COLO829 (cell line): Measurements from ENCODE around the gene VPS45.

Experiments used
- DNase-seq: peaks from one replicate; pipeline ENCODE4 v3.0.0; 2012; ENCODE audit warnings: low spot score

Gene VPS45

DNA sequence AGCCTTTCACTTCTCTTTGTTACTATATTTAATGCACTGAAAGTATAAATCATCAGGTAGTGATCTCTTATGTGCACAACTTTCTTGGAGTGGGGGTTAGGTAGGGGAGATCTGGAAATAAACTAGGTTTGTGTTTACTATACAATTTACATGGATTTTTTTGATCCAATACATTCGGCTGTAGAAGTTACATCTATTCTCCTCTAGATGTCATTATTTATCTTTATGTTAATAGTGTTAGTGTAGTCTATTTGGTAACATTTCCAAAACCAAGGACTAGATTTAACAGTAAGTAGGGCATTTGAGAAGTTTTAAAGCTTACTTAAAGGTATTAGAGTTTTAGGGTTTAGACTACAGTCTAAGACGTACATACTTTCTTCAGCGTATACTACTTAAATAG, 5.4 kb downstream of the VPS45 start:
- DNase-seq: peak; percentile 40

DNA sequence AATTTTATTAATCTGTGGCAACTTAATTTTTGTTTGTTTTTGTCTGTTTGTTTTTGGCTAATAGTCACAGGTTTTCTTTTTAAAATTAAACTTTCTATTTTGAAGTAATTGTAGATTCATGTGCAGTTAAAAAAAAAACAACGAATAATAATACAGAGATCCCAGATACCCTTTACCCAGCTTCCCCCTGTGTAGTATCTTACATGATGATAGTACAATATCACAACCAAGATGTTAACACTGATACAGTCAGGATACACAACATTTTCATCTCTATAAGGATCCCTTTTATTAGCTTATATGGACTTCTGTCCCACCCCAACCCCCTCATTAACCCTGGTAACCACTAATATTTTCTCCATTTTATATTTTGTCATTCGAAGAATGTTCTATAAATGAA, 5.9 kb downstream of the VPS45 start:
- no peak for DNase-seq

DNA sequence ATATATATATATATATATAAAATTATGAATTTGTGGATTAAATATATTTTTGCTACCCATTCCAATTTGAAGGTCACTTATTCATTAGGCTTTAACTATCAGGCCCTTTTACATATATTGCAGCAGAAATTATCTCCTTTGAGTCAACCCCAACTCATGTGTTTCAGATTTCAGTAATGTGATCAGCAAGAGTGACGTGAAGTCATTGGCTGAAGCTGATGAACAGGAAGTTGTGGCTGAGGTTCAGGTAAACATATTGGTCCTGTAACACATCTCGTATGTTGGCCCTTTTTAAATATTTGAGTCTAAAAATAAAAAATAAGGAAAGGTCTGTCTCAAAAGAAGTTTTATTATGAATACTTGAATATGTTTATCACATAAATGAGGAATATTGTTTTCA, 8.5 kb downstream of the VPS45 start:
- no peak for DNase-seq

DNA sequence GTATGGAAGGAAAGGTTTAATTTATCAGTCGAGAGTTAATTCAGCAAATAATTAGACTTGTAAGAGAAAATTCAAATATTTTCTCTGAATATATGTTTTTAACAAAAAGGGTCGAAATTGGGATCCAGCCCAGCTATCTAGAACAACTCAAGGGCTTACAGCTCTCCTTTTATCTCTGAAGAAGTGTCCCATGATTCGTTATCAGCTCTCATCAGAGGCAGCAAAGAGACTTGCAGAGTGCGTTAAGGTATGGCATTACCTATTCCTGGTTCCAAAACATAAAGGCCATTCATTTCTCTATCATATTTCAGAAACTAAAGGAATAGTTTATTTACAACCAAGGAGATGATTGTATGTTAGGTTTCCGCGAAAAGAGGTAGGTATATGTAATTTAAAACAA, 9.4 kb downstream of the VPS45 start:
- DNase-seq: no peak

DNA sequence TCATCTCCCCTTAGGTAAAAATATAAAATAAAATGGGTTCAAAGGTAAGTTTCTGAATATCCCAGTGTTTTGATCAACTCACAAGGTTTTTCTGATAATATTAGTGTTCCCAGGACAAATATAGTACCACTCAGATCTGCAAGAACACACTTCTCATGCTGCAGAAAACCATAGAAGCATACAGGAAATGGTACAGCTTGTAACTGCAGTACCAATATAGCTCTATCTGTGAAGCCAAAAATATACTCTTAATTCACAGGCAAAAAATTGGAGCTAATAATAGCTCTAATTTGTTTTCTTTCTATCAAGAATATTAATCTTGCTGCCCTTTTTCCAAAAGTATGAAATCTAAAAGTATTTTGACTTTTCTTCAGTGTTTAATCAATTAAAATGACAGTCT, 13.2 kb downstream of the VPS45 start:
- no peak for DNase-seq

DNA sequence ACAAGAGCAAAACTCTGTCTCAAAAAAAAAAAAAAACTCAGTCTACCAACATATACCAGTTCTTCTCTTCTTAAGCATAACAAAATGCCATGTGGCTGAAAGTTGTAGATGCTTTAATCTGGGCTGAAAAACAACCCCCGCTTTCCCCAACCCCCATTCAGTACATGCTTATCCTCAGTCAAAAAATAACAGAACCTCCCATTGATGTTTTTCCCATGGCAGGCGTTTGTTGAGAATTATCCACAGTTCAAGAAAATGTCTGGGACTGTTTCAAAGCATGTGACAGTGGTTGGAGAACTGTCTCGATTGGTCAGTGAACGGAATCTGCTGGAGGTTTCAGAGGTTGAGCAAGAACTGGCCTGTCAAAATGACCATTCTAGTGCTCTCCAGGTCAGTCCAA, 14.9 kb downstream of the VPS45 start:
- no peak for DNase-seq

DNA sequence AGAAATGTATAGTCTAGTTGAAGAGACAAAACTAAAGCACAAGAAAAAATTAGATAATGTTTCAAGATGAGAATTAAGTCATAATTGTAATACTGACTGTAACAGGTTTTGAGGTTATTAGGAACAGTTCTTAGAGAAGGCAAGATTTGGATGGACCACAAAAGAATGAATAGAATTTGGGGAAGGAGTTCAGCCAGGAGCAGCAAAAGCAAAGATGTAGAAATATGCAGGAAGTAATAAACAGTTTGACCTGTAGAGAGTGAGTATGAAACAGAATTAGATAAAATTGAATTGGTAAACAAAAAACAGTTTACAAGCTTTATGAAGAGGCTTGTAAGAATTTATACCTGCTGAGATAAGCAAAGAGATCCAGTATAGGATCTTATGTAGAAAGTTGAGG, 16.3 kb downstream of the VPS45 start:
- no peak for DNase-seq

DNA sequence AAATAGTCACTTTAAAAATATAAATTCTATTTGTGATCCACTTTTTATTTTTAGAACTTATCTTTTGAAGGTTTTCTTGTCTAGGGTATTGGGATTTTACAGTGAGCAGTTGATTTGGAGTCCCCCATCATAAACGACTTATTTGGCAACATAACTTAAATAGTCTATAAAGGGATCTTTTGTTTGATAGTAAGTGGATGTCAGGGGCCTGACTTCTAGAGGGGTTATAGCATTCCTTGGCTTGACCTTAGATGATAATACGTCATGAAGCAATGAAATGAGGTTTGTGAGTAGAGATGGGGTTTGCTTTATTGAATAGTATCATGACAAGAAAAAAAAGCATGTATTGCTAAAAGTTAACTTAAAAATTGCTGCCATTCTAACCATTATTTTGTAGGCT, 17.8 kb downstream of the VPS45 start:
- DNase-seq: peak; percentile 40

DNA sequence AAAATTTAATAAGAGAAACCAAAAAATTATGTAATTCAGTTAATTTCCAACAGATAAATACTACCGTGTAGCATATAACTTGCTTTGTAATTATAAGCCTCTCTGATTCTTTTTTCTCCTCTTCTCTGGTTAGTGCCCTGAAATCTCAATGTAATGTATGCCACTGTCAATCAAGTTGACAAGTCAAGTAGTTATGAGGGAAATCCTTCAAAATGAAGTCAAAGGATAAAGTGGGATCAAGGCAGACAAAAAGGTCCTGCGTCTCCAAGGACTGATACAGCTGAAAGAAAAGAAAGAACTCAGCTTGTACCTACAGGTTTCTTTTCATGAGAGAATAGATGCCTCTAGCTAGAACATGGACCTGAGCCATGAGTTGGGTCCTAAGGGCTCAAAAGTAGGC, 19.8 kb downstream of the VPS45 start:
- DNase-seq: no peak

DNA sequence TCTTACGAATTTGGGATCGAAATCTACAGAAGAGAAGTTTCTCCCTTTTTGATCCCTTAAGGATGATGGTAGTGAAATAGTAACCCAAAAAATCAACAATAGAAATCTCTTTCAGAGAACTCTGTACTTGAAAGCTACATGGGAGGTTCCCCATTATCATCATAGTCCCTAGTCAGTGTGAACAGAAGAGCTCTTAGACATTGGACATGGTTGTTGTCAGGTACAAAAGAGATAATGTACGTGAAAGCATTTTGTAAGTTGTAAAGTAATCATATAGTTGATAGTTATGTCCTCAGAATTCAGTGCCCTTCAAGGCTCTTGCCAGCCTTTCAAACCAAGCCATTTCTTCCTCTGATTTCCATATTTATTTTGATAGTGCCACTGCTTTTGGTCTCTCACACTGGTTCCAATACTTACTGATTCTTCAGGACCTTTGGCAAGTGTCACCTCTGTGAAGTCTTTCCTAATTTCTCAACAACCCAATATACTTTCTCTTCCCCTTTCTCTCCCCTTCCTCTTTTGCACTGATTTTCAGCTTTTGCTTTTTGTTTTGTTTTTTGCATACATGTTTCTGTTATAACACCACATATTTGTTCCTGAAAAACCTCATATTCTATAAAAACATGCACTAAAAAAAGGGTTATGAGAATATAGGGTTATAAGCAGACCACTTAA, 22.4 kb downstream of the VPS45 start:
- no peak for DNase-seq

DNA sequence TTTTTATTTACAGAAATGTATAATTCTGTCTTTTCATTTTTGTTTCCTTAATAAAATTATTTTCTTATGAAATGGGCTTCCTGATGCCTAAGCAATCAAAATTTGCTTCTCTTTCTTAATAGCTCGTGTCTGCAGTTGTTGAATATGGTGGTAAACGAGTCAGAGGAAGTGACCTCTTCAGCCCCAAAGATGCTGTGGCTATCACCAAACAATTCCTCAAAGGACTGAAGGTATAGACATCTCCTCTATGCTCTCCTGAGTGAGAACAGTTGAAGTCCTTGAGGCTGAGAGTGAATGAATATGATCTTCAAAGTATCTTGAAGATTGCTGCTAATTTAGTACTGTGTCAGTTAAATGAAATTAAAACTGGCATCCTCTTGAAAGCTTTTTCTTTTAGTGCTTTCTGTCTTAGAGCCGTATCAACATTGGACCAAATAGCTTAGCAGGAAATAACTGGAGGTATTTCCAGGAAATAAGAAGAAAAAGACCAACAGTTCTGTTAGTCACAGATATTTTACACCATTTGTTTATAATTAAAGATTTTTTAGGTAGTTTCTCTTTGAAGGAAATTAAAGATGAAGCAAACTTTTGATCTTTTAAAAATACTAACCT, 24.7 kb downstream of the VPS45 start:
- no peak for DNase-seq

DNA sequence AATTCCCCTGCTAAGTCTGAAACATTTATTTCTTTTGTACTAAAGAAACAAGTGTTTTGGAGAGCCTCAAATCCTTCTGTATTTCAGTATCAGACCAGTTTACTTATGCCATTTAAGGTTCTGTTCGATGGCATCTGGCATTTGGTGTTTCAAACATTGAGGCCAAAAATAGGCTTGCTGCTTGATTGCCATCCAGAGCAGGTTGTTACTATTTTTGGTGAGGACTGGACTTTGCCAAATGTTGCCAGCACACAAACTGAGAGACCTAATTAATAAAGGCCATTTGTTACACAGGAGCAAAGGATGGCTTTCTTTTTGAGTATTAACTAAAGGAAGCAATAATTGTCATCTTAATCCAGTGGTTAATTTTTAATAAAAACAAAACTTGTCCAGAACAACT, 26.2 kb downstream of the VPS45 start:
- DNase-seq: no peak

DNA sequence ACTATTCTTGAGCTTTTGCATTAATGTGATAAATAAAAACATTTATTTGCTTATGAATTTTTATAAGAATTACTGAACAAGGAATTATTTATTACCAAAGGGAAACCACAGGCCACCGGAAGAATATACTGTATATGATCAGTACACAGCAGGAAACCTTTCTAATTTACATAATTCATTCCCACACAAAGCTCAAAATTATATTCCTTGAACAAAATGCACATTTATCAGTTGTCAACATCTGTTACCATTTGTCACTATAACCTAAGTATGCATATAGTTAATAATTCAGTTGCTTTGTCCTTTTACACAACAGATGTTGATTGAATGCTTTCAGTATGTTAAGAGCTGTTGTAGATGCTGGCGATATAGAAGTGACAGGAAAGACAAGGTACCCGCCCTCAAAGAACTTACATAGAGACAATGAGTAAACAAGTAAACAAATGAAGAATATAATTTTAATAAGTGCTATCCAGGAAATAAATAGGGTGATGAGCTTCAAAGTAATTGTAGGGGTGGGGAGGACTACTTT, 27.2 kb downstream of the VPS45 start:
- no peak for DNase-seq

DNA sequence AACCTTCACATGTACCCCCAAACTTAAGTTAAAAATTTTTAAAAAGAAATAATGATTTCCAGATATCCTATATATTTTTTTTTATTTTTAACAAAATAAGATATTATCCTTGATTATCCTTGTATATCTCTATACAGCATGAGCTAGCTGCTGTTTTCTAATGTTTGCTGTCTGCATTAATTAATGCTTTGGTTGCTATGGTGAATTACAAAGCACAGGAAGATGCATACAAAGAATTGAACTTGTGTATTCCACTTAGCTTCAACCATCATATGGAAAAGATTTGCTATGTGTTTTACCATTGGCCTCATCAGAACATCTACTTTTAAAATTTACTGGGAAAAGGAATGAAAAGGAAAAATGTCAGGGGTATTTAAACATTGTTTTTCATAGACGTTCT, 35.4 kb downstream of the VPS45 start:
- no peak for DNase-seq

DNA sequence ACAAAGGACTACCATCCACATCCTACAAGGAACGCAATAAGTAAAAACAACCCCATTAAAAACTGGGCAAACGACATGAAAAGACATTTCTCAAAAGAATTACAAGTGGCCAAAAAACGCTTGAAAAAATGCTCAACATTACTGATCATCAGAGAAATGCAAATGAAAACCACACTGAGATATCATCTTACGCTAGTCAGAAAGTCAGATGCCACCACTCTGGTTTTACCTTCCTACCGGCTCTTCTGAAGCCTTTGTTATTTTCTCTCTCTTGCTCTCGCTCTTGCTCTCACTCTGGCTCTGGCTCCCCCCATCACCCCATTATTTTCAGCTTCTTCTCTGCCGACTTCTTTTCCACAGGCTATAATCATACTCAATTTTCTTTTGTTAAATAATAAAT, 38.8 kb downstream of the VPS45 start:
- no peak for DNase-seq

DNA sequence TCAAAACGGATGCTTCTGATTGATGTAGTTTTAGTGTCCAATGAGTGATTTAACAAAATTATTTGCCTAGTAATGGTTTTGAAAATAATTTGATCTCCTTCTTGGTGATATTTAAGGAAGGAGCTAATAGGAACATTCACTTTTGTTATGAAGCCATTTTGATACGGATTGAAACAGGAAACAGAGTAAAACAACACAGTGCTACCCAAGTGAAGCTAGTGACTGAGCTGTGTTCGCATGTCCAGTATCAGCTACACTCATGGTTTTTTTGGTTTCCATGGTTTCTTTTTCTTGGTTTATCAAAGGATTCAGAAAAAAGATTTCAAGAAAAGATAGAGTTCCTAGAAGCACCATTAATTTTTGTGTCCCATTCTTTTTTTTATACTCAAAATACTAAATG, 42.0 kb downstream of the VPS45 start:
- no peak for DNase-seq

DNA sequence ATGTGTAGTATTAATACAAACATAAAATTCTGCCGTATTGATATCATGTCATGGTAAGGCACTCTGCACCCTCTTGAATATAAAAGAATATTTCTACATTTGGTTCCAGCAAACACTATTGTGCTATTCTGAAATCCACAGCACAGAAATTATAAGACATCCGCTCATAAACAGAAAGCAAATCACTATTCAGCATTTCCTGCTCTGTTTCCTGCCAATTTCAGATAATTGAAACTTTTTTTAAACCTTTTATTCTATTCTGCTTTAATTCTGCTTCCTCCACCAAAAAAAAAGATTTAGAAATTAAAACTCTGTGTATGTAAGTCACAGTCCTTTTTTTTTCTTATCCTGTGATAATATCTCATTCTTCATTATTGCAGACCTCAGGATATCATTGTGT, 42.5 kb downstream of the VPS45 start:
- no peak for DNase-seq

DNA sequence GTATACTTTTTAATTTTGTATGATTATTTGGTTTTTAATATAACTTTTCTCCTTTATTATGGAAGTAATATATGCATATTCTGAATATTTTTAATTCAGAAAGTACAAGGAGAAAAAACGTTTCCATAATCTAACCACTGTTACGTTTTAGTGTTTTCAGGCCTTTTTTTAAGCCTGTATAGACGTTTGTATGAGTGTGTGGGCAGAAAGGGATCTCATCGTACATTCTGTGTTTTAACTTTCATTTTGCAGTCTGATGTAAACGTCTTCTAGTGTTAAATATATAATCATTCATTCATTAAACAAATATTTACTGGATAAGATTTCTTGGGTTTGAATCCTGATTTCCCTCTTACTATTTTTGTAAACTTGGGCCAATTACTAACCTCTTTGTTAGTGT, 44.1 kb downstream of the VPS45 start:
- DNase-seq: no peak

DNA sequence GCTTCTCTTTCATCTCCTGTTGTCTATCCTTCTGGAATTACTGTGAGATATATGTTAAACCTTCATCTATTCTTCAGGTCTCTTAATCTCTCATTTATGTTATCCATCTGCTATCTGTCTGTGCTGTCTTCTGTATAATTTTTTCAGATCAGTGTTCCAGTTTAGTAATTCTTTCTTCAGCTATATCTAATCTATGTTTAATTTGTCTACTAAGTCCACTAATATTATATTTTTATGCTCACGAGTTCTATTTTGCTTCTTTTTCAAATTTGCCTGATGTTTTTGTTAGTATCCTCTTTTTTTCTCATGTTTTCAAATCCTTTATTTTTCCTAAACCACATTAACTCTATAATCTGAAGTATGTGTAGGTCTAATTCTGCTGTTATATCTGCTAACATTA, 47.5 kb downstream of the VPS45 start:
- no peak for DNase-seq

DNA sequence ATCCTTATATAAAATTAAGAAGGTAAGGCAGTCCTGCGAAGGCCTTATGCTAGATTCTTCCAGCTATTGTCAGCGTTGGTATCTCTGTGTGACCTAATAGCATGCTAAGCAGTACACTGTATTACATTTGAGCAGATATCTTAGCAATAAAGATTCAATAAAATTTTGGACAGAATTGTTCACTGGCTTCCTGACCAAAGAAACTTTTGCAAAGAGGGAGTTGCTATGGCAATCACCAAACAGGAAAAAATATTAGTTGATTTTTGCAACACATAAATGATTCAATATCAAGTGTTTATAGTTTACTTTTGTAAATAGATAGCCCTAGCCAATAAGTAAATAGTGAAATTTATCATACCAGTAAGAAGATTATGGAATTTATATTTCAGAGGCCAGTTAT, 51.1 kb downstream of the VPS45 start:
- DNase-seq: no peak

DNA sequence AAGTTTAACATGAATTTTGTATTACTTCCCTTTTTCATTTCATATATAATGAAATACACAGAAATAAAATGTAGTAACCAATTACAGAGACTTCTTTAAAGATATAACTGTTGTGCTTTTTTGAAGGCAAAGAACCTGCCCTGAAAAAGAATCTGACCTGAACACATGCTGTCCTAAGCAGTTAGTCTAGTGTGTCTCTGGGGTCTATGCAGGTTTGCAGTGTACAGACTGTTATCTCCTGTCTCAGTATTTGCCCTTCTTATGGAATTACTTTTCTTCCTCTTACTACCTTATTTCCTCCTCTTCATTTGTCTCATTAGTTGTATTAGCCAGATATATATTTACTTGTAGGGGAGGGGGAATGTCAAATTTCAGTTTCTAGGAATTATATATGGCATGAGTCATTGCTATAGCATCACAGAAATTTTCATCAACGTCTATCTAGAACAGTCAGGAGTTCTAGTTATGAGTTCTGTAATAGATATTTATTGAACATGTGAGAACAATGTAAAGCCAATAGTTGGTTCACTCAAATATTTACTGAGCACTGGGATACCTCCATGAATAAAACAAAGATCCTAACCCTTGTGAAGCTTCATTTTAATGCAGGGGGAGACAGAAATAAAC, 53.8 kb downstream of the VPS45 start:
- DNase-seq: no peak

DNA sequence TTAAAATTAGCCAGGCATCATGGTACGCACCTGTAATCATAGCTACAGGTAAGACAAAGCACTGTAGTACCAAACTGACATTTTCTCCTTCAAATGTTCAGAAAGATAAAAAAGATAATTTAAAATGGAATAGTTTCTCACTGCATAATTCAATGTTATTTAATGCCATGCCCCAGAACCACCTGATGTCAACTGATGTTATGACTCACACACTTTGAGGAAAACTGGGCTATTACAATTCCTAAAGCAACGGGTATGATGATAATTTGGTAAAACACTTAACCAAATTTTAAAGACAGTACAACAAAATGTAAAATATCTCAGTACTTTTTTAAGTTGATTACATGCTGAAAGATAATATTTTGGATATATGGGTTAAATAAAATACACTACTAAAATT, 59.2 kb downstream of the VPS45 start:
- DNase-seq: no peak

DNA sequence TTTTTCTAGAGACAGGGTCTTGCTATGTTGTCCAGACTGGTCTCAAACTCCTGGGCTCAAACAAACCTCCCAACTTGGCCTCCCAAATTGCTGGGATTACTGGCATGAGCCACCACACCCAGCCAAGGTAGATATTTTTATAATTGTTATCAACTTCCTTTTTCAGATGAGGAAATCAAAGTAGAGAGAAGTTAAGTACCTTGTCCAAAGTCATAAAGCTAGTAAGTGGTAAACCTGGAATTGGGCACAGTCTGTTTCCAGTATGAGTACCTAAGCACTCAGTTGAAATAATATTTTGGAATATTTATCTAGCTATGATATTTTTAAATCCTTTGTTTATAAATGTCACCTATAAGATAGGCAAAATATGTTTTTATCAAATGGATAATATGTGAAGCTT, 59.9 kb downstream of the VPS45 start:
- DNase-seq: no peak

DNA sequence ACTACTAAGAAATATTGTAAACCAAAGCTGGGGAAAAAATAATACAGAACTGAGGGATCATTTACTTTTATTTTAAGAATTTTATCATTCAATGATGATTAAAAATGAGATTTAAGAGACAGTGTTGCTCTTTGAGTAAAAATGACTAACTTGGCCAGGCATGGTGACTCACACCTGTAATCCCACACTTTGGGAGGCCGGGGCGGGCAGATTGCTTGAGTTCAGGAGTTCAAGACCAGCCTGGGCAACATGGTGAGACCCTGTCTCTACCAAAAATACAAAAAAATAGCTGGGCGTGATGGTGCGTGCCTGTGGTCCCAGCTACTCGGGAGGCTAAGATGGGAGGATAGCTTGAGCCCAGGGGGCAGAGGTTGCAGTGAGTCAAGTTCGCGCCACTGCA, 60.3 kb downstream of the VPS45 start:
- no peak for DNase-seq
